Stimulated activated CD4-positive, alpha-beta T cell treated with anti-CD3 and anti-CD28 coated beads, Interleukin-15, amount 100 ng/mL, for 24 hours (primary cell): Measurements from ENCODE around the gene PRKAG2.
A peak's percentile ranks its signal among the peaks of the same experiment; 100 is the strongest.

Source experiments
- DNase-seq: peaks from one replicate; pipeline ENCODE4 v3.0.0-alpha.2; 2020

The PRKAG2 gene

DNA sequence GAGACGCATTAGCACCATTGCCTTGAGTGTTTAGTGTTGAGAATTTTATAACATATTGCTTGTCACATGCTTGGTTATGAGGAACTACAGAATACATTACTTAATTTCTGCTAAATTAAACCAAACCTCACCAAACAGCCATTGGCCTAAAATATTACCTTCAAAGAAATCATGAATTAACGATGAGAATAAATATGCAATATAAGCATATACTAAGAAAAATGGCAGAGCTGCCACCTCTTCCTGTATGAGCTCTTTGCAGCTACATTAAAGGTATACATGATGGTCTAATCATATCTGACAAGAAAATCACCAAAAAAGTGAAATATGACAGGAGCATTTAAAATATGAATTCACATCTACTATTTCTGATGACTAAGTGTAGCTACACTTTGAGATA lies 352.1 kb downstream of the PRKAG2 start:
- no peak for DNase-seq

DNA sequence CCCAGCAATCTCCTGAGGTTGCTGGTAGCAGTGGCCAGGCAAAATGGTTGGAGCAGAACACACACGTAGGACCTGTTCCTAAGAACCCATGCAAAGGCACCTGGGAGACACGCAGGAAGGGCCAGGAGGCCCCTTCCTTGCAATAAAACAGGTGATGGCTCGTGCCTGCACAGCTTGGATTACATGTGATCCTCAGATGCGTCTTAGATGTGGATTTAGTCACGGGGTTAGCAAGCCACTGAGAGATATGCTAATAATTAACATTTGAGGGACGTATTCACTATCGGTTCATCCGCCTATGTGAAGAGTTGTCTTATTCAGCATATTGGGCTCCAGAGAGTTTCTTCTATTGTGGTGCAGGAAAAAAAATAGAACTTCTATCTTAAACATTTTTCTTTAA lies 352.6 kb downstream of the PRKAG2 start:
- DNase-seq: no peak

GRCh38 chr7:151520419-151521261 lies 356.3 kb downstream of the PRKAG2 start:
- peak; percentile 62 for DNase-seq

- DNase-seq: peak; percentile 99
Measured at GRCh38 chr7:151519765-151520418, 357.0 kb downstream of the PRKAG2 start, which contains the start of gene RHEB. Gene RHEB (minus strand): TSS chr7:151519895. CDS start chr7:151519511, 384 bp downstream.

DNA sequence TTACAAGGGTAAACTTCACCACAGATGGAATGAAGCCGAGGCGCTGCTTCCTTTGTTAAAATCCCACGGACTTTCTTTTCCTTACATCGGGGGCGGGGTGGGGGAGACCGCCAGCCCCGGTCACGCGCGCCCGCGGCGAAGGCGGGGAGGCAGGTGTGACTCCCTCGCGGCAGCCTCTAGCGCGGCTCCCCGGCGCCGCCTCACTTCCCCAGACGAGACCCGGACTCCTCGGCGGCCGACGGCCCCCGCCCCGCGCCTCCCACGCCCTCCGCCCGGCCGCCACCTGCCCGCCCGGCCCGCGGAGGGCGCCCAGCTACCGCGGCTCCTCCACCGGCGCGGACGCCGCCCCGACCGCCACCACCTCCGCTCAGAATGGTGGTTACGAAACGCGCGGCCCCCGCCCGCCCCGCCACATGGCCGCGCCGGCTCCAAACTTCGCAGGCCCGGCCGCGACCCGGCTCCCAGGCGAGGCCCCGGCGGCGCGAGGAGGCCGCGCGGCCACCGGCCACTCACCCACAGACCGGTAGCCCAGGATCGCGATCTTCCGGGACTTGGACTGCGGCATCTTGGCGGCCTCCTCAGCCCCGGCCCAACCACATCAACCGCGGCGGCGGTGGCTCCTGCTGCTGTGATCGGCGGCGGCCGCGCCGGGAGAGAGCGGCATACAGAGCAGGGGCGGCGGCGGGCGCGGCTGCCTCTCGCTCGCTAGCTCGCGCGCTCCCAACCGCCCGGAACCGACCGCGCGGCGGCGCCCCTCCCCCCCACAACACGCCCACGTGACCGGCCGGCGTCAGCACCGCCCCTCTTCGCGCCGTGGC lies 357.8 kb downstream of the PRKAG2 start:
- peak; percentile 68 for DNase-seq

DNA sequence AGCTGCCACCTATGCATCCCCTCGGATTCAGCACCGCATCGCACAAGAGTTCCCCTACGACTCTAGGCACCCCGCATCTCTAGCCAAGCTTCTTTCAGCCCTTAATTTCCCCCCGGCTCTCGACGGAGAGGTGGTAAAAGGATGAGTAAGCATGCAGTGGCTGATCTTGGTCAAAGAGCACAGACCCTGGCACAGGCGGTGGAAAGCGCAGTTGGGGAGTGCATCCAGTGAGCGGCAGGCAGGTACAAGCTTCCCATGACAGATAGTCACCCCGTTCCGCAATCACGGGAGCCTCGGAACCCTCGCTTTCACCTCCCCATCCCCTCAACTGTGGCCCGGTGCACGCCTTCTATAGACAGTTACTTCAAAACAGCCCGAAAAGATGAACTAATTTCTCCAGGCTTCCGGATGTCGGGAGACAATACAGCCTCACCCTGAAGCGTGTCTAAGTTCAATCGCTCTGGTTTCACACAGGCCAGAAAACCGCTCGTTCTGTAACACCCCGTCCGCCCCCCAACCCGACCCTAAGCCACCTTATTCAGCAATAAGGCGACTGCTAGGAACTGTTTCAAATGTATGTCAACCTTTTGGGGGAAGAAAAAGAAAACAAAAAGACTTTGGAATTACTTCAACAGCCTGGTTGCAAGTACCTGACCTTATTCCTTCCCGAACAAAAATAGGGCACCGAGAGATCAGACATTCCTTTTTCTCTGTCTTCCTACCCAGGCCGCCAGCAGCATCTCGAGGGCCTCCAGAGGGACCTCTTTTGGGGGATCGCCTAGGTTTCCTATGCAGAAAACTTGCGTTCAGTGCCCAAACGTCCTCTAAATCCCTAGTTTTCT lies 358.6 kb downstream of the PRKAG2 start:
- DNase-seq: peak; percentile 76

- DNase-seq: no peak
Measured at GRCh38 chr7:151517601-151518104, 359.3 kb downstream of the PRKAG2 start.

DNA sequence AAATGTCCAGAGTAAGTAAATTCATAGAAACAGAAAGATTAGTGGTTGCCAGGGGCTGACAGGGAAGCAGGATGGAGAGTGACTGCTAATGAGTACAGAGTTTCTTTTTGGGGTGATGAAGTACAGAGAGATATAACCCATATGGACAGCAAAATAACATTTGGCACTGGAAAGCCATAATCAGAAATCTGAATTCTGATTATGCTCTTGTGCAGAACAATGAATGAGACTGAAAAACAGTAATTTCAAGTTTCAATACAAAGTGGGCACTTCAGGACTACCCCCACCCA lies 361.7 kb downstream of the PRKAG2 start:
- DNase-seq: no peak

DNA sequence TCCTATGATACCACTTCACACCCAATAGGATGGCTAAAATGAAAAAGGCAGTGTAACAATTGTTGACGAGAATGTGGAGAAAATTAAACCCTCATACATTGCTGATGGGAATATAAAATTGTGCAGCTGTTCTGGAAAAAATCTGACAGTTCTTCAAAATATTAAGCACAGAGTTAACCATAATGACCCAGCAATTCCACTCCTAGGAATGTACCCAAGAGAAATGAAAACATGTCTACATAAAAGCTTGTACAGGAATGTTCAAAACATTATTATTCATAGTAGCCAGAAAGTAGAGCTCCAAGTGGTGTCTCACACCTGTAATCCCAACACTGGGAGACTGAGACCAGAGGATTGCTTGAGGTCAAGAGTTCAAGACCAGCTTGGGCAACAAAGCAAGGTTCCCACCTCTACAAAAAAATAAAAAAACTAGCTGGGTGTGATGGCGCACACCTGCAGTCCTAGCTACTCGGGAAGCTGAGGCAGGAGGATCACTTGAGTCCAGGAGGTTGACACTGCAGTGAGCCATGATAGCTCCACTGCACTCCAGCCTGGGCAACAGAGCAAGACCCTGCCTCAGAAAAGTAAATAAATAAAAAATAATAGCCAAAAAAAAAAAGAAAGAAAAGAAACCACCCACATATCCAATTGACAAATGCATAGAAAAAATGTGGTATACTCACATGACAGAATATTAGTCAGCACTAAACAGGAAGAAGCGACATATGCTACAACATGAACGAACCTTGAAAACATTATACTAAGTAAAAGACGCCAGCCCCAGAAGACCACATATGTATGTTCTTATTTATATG lies 362.2 kb downstream of the PRKAG2 start:
- no peak for DNase-seq

DNA sequence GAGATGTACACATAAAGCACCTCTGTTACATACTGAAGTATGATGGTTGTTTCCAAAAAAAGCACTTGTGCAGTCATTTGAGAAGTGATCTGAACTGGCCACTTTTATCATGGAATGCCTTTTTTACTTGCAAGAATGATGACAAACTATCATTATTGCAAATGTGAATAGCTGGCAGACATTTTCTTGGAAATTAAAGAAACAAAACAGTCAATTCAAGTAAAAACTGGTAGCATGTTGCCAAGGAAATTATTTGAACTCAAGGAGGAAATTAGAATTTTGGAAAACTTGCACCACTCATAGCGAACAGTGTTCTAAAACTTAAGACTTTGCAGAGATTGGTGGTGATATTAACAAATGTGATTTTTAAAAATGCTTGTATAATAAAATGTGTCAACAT lies 363.8 kb downstream of the PRKAG2 start:
- DNase-seq: no peak

DNA sequence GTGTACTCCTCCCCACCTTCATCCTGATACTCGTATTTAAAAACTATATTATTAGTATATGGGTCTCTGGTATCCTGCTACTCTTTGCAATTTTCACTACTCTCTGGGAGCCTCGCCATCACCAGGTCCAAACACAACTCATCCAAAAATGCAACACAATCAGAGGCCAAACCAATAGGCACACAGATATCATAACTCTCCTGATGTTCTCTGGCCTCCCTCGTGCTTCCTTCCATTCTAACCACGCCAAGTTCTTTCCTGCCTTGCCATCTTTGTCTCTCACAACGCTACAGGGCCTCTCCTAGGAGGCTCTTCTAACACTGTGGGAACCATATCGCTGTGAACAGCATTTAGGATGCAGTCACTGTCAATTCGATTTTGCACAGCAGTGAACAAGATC lies 364.6 kb downstream of the PRKAG2 start:
- DNase-seq: no peak

DNA sequence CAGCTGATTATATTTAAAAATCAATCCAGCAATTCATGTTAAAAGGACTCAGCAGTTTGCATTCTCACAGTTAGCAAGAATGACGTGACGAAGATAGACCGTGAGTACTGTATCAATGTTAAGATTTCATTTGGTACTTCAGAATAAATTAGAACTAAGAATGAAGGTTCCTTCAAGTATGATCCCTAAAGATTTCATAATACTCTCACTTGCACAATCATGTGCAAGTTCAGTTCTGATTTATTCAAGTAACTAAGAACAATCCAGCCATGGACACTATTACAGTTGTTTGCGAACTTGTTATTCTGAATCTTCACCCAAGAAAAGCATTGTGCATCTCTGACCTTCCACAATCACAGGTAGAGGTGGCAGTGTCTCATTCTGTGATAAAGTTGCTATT lies 365.0 kb downstream of the PRKAG2 start:
- no peak for DNase-seq

DNA sequence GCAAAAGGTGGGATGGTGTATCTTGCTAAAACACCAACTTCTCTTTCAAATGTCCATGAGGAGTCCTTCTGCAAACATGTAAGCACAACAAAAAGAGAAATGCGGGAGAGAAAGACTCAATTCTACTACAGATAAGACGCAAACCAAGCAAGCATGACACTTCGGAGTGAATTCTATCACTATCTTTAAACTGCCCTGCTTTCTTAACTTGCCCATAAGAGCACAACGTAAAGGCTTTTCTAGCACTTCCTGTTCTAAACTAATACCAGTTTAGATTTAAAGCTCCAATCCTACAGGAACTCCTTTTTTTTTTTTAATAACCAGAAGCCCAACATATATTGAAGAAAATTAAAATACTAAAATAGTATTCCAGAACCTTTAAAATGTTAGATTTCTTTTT lies 365.6 kb downstream of the PRKAG2 start:
- DNase-seq: no peak

- no peak for DNase-seq
Measured at GRCh38 chr7:151509670-151510333, 367.1 kb downstream of the PRKAG2 start.

- DNase-seq: no peak
Measured at GRCh38 chr7:151508991-151509390, 367.9 kb downstream of the PRKAG2 start.

- no peak for DNase-seq
Measured at GRCh38 chr7:151507806-151508205, 369.1 kb downstream of the PRKAG2 start.

- no peak for DNase-seq
Measured at GRCh38 chr7:151506901-151507382, 370.0 kb downstream of the PRKAG2 start.
